ENCODE results near the gene DLGAP1.
A peak's percentile ranks its signal among the peaks of the same experiment; 100 is the strongest.

Gene DLGAP1

DNA sequence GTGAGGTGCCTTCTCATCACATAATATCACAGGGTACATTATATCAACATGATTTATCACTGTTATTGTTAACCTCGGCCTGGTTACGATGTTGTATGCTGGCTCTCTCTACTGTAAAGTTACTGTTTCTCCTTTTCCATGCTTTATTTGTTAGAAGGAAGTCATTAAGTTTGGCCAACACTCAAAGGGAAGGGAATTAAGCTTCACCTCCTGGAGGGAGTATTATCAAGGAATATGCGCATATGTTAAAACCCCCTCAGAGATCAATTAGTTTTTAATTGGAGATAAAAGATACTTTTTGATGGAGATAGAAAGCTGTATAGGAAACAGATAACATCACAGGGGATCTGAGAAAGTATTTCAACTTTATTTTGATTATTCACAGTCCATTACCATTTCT is 221.6 kb downstream of the DLGAP1 start:
- peak; percentile 13 for DNase-seq (ENCODE audit: low read depth, low spot score)
- H3K9ac ChIP-seq (ENCODE audit: insufficient read length, low read depth) = no peak overlapping the region
- no peaks in the 10 kb centered on the region for H3K4me1 ChIP-seq (ENCODE audit: insufficient read depth, insufficient read length)
- TF ChIP-seq ZNF274 (IDR thresholded peaks at IDR 0.05; ENCODE audit: low read depth, low read length) = no peak
- TF ChIP-seq SUZ12 (IDR thresholded peaks at IDR 0.05; ENCODE audit: extremely low read depth, insufficient read depth, insufficient read length) = no peak
- no peak for TF ChIP-seq YY1 (IDR thresholded peaks at IDR 0.05; ENCODE audit: insufficient read depth, insufficient read length)
- no peaks in the 10 kb centered on the region for H3K36me3 ChIP-seq (ENCODE audit: insufficient read depth, insufficient read length, low read length)
- no peaks in the 10 kb centered on the region for H3K27me3 ChIP-seq (ENCODE audit: insufficient read depth, insufficient read length)
- no peak overlapping the region for H3K4me3 ChIP-seq (ENCODE audit: insufficient read length, low read depth)
- H3K9me3 ChIP-seq (ENCODE audit: insufficient read depth, low read length) = no peaks in the 10 kb centered on the region

DNA sequence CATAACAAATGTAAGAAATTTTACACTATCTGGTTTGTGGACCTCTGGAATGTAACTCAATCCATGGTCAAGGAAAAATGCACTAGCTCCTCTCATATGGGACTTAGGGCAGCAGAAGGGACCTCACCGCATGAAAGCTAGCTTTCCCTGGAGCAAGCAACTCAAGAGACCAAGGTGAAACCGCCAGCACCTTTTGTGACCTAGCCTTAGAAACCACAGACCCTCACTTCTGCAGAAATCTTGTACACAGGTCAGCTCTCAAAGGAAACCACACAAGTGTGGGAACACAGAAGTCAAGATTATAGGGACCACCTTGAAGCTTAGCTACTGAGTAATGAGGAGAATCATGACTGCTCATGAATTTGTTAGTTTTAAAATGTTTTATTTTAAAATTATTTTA is 222.5 kb downstream of the DLGAP1 start:
- TF ChIP-seq ZNF274 (IDR thresholded peaks at IDR 0.05; ENCODE audit: low read depth, low read length) (no peak), SUZ12 (IDR thresholded peaks at IDR 0.05; ENCODE audit: extremely low read depth, insufficient read depth, insufficient read length) (no peak), YY1 (IDR thresholded peaks at IDR 0.05; ENCODE audit: insufficient read depth, insufficient read length) (no peak)
- H3K4me1 ChIP-seq (ENCODE audit: insufficient read depth, insufficient read length) = no peaks in the 10 kb centered on the region
- H3K9me3 ChIP-seq (ENCODE audit: insufficient read depth, low read length) = no peaks in the 10 kb centered on the region
- H3K9ac ChIP-seq (ENCODE audit: insufficient read length, low read depth) = no peak overlapping the region
- H3K27me3 ChIP-seq (ENCODE audit: insufficient read depth, insufficient read length) = no peaks in the 10 kb centered on the region
- H3K4me3 ChIP-seq (ENCODE audit: insufficient read length, low read depth) = no peak overlapping the region
- H3K36me3 ChIP-seq (ENCODE audit: insufficient read depth, insufficient read length, low read length) = no peaks in the 10 kb centered on the region
- no peak for DNase-seq (ENCODE audit: low read depth, low spot score)

DNA sequence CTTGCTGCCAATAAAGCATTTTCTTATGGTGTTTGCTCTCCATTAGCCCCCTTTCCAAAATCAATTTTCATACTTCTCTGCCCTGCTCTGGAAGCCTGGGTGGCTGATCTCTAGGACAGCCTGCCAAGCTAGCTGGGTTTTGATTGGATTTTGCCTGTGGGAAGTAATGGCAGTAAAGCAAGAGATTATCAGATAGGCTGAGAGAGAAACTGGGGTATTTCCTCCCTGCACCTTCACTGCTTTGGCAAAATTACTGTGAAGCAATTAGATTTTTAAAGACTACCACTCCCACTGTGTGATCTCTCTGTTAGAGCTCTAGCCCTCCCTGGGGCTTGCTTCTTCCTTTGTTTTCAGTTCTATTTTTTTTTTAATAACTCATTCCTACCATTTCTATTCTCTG is 223.8 kb downstream of the DLGAP1 start:
- H3K9ac ChIP-seq (ENCODE audit: insufficient read length, low read depth) = no peak overlapping the region
- H3K36me3 ChIP-seq (ENCODE audit: insufficient read depth, insufficient read length, low read length) = no peaks in the 10 kb centered on the region
- TF ChIP-seq YY1 (IDR thresholded peaks at IDR 0.05; ENCODE audit: insufficient read depth, insufficient read length) = no peak
- TF ChIP-seq SUZ12 (IDR thresholded peaks at IDR 0.05; ENCODE audit: extremely low read depth, insufficient read depth, insufficient read length) = no peak
- no peak for TF ChIP-seq ZNF274 (IDR thresholded peaks at IDR 0.05; ENCODE audit: low read depth, low read length)
- no peaks in the 10 kb centered on the region for H3K4me1 ChIP-seq (ENCODE audit: insufficient read depth, insufficient read length)
- no peaks in the 10 kb centered on the region for H3K9me3 ChIP-seq (ENCODE audit: insufficient read depth, low read length)
- no peaks in the 10 kb centered on the region for H3K27me3 ChIP-seq (ENCODE audit: insufficient read depth, insufficient read length)
- no peak for DNase-seq (ENCODE audit: low read depth, low spot score)
- H3K4me3 ChIP-seq (ENCODE audit: insufficient read length, low read depth) = no peak overlapping the region

DNA sequence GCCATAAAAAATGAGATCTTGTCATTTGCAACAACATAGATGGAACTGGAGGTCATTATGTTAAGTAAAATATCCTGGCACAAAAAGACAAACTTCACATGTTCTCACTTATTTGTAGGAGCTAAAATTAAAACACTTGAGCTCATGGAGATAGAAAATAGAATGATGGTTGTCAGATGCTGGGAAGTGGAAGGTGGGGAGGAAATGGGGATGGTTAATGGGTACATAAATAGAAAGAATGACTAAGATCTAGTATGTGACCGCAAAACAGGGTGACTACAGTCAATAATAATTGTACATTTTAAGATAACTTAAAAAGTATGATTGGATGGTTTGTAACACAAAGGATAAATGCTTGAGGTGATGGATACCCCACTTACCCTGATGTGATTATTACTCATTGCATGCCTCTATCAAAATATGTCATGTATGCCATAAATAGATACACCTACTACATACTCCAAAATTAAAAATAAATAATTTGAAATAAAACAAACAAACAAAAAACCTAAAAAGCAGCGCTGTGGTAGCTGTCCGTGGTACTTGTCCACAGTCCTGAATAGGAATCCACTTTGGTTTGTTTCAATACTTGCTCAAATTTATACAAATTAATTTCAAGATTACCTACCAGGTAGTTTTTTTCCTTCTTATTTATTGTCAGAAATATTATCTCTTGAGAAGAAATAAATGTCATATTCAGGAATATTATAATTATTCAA is 224.5 kb downstream of the DLGAP1 start:
- DNase-seq (ENCODE audit: low read depth, low spot score) = no peak
- H3K27me3 ChIP-seq (ENCODE audit: insufficient read depth, insufficient read length) = no peaks in the 10 kb centered on the region
- no peak overlapping the region for H3K9ac ChIP-seq (ENCODE audit: insufficient read length, low read depth)
- no peak overlapping the region for H3K4me3 ChIP-seq (ENCODE audit: insufficient read length, low read depth)
- H3K36me3 ChIP-seq (ENCODE audit: insufficient read depth, insufficient read length, low read length) = no peaks in the 10 kb centered on the region
- no peak for TF ChIP-seq ZNF274 (IDR thresholded peaks at IDR 0.05; ENCODE audit: low read depth, low read length)
- TF ChIP-seq YY1 (IDR thresholded peaks at IDR 0.05; ENCODE audit: insufficient read depth, insufficient read length) = no peak
- no peak for TF ChIP-seq SUZ12 (IDR thresholded peaks at IDR 0.05; ENCODE audit: extremely low read depth, insufficient read depth, insufficient read length)
- no peaks in the 10 kb centered on the region for H3K9me3 ChIP-seq (ENCODE audit: insufficient read depth, low read length)
- no peaks in the 10 kb centered on the region for H3K4me1 ChIP-seq (ENCODE audit: insufficient read depth, insufficient read length)

DNA sequence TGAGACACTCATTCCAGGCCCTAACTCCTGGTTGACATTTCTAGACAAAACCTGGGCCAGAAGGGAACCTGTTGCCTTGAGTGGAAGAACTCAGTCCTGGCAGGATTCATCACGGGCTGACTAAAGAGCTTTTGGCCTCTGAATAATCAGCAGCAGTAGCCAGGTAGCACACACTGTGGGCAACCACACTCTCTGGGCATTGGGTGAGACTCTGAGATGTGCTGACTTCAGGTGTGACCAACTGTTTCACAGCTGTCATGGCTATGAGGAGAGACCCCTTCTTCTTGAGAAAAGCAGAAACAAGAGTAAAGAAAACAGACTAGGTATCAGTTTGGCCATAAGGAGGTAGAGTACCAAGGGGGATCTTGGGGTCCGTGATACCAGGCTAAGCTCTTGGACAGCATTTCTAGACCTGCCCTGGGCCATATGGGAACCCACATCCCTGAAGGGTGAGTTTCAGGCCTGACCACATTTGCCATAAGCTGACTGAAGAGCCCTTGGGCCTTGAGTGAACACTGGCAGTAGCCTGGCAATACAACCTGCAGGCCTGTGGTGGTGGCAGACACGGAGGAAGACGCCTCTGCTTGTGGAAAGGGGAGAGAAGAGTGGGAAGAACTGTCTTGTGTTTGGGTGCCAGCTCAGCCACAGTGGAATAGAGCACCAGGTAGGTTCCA is 230.9 kb downstream of the DLGAP1 start:
- Histone ChIP-seq H3K4me1 (ENCODE audit: insufficient read depth, insufficient read length) (no peaks in the 10 kb centered on the region), H3K36me3 (ENCODE audit: insufficient read depth, insufficient read length, low read length) (no peaks in the 10 kb centered on the region), H3K9ac (ENCODE audit: insufficient read length, low read depth) (no peak overlapping the region), H3K4me3 (ENCODE audit: insufficient read length, low read depth) (no peak overlapping the region), H3K27me3 (ENCODE audit: insufficient read depth, insufficient read length) (no peaks in the 10 kb centered on the region), H3K9me3 (ENCODE audit: insufficient read depth, low read length) (no peaks in the 10 kb centered on the region)
- TF ChIP-seq YY1 (IDR thresholded peaks at IDR 0.05; ENCODE audit: insufficient read depth, insufficient read length) = no peak
- no peak for TF ChIP-seq SUZ12 (IDR thresholded peaks at IDR 0.05; ENCODE audit: extremely low read depth, insufficient read depth, insufficient read length)
- no peak for TF ChIP-seq ZNF274 (IDR thresholded peaks at IDR 0.05; ENCODE audit: low read depth, low read length)
- no peak for DNase-seq (ENCODE audit: low read depth, low spot score)

DNA sequence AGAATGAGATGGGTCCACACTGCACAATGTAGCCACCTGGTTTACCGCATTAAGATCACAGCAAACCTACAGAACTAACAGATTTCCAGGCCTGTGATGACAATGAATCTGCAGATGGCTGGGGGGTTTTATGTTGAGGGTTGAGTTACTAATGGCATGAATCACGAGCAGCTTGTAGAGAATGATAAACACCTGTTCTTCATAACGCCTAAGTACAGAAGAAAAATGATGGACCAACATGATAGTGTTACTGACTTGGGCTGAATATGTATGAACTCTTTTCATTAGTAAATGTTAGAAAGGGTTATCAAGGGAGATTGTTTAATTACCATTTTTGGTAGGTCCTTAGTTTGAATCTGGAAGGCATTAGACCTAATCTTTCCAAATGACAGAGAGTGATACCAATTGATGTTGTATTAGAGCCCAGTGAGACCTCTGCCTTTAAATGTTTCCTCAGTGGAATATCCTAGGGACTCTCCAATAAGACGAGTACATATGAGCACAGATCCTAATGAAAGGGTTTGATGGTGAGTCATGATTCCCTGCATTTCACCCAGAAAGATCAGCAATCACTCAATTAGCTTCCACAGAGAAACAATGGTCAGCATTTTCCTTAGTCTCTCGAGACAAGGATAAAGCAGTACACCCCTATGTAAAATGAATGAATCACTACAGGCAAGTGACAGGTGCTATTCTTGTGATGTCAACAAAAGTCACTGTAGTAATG is 243.8 kb downstream of the DLGAP1 start:
- TF ChIP-seq SUZ12 (IDR thresholded peaks at IDR 0.05; ENCODE audit: extremely low read depth, insufficient read depth, insufficient read length) = no peak
- no peak for TF ChIP-seq YY1 (IDR thresholded peaks at IDR 0.05; ENCODE audit: insufficient read depth, insufficient read length)
- no peak for TF ChIP-seq ZNF274 (IDR thresholded peaks at IDR 0.05; ENCODE audit: low read depth, low read length)
- DNase-seq (ENCODE audit: low read depth, low spot score) = no peak
- no peaks in the 10 kb centered on the region for H3K36me3 ChIP-seq (ENCODE audit: insufficient read depth, insufficient read length, low read length)
- no peaks in the 10 kb centered on the region for H3K27me3 ChIP-seq (ENCODE audit: insufficient read depth, insufficient read length)
- H3K4me1 ChIP-seq (ENCODE audit: insufficient read depth, insufficient read length) = no peaks in the 10 kb centered on the region
- no peak overlapping the region for H3K9ac ChIP-seq (ENCODE audit: insufficient read length, low read depth)
- H3K4me3 ChIP-seq (ENCODE audit: insufficient read length, low read depth) = no peak overlapping the region
- no peaks in the 10 kb centered on the region for H3K9me3 ChIP-seq (ENCODE audit: insufficient read depth, low read length)

DNA sequence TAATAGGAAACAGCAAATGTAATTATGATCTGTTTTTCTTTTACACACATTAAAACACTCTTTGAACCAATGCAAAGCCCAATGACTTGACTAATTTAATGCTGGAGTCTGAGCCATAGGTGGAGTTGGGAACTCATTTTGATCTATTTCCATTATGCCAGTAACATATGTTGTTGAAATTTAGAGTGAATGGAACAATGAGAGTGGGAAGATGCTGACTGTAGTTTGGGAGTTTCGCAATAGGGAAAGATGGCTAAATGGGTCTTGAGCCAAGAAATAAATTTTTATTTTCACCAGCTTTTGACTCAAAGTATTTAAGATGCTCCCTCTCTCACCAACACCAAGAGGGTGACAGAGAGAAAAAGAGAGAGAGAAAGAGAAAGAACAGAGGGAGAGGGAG is 246.7 kb downstream of the DLGAP1 start:
- Histone ChIP-seq H3K4me3 (ENCODE audit: insufficient read length, low read depth) (no peak overlapping the region), H3K4me1 (ENCODE audit: insufficient read depth, insufficient read length) (no peaks in the 10 kb centered on the region), H3K9me3 (ENCODE audit: insufficient read depth, low read length) (no peaks in the 10 kb centered on the region), H3K9ac (ENCODE audit: insufficient read length, low read depth) (no peak overlapping the region), H3K36me3 (ENCODE audit: insufficient read depth, insufficient read length, low read length) (no peaks in the 10 kb centered on the region), H3K27me3 (ENCODE audit: insufficient read depth, insufficient read length) (no peaks in the 10 kb centered on the region)
- DNase-seq (ENCODE audit: low read depth, low spot score) = no peak
- TF ChIP-seq SUZ12 (IDR thresholded peaks at IDR 0.05; ENCODE audit: extremely low read depth, insufficient read depth, insufficient read length) (no peak), YY1 (IDR thresholded peaks at IDR 0.05; ENCODE audit: insufficient read depth, insufficient read length) (no peak)
